ENCODE results near the gene DBF4B. TPM values are rescaled to one million over a fixed set of nuclear protein-coding genes. Genes with fewer than 3 reads are reported as not detected.

The DBF4B gene
- total and polyA plus RNA-seq, 2 of the 13 experiments (the other 11 are each of a cell fraction or from before 2014, with no cell fraction given), result 11.7 to 13.2 TPM

DNA sequence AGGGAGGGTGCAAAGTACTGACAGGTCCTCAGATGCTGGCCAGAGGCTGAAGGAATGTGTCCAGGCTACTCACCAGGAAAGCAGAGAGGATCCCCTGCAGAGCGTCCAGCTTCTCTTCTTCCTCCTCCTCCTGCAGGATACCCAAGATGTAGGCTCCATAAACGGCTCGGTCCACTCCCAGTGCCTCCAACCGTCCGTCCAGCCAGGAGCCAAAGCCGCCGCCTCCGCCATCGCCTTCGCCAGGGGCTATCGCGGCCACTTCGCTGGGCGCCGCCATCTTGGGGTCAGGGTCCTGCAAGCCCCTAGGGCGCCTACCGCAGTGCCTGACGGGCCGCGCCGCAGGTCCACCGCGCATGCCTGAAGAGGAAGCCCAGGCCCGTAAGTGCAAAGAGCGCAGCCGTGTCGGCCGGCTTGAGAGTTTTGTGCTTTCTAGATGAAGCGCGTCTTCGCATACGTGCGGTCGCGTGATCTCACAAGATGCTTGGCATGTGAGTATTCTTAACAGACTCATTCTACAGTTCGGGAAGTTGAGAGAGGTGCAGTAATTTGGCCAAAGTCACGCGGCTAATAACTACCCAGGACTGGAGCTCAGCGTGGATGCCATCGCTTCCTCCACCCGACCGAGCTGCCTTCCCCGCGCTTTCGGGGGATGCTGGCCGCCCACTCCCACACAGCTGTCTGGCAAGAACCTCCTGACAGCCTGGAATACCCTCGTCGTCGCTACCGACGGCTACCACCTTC, 18.8 kb upstream of the DBF4B start, which contains the start of gene CCDC43 (continued):
- TF ChIP-seq ZFAT (CRISPR knock-in tag; conservative IDR thresholded peaks at IDR 0.05) (no peak), BRCA1 (CRISPR knock-in tag; IDR thresholded peaks at IDR 0.05) (no peak), PHF5A (CRISPR knock-in tag; IDR thresholded peaks at IDR 0.05; ENCODE audit: low read depth, unreplicated experiment) (no peak), ZNF724P (CRISPR knock-in tag; IDR thresholded peaks at IDR 0.05; ENCODE audit: borderline replicate concordance) (peak; percentile 64; the same call in 1 of the 2 replicates), ZNF558 (CRISPR knock-in tag; IDR thresholded peaks at IDR 0.05; ENCODE audit: borderline replicate concordance) (no peak; the same call in 1 of the 2 replicates), ZNF326 (CRISPR knock-in tag; IDR thresholded peaks at IDR 0.05; ENCODE audit: borderline replicate concordance) (peak; percentile 7; the same call in 1 of the 2 replicates), NPAS2 (CRISPR knock-in tag; IDR thresholded peaks at IDR 0.05; ENCODE audit: borderline replicate concordance) (no peak), ZNF749 (CRISPR knock-in tag; IDR thresholded peaks at IDR 0.05; ENCODE audit: borderline replicate concordance) (no peak; the same call in 1 of the 2 replicates), ZFP90 (CRISPR knock-in tag; IDR thresholded peaks at IDR 0.05; ENCODE audit: borderline replicate concordance) (peak; percentile 94; the same call in 1 of the 2 replicates), ZNF280D (CRISPR knock-in tag; IDR thresholded peaks at IDR 0.05) (peak; percentile 69), MBNL3 (CRISPR knock-in tag; conservative IDR thresholded peaks at IDR 0.05) (no peak), JDP2 (CRISPR knock-in tag; IDR thresholded peaks at IDR 0.05; ENCODE audit: borderline replicate concordance) (no peak), GATAD2A (CRISPR knock-in tag; IDR thresholded peaks at IDR 0.05) (peak; percentile 83), HOXA9 (CRISPR knock-in tag; IDR thresholded peaks at IDR 0.05; ENCODE audit: borderline replicate concordance) (no peak), MAFG (CRISPR knock-in tag; IDR thresholded peaks at IDR 0.05) (no peak), ELK4 (CRISPR knock-in tag; IDR thresholded peaks at IDR 0.05; ENCODE audit: borderline replicate concordance) (no peak), RFX3 (CRISPR knock-in tag; IDR thresholded peaks at IDR 0.05) (no peak), RARG (CRISPR knock-in tag; IDR thresholded peaks at IDR 0.05; ENCODE audit: low read depth) (no peak), POLR2G (IDR thresholded peaks at IDR 0.05; ENCODE audit: low read depth, low read length) (peak; percentile 99), ZNF674 (CRISPR knock-in tag; IDR thresholded peaks at IDR 0.05; ENCODE audit: low read depth) (no peak), MTA3 (CRISPR knock-in tag; IDR thresholded peaks at IDR 0.05) (no peak)
- TF ChIP-seq, protein P1, sequence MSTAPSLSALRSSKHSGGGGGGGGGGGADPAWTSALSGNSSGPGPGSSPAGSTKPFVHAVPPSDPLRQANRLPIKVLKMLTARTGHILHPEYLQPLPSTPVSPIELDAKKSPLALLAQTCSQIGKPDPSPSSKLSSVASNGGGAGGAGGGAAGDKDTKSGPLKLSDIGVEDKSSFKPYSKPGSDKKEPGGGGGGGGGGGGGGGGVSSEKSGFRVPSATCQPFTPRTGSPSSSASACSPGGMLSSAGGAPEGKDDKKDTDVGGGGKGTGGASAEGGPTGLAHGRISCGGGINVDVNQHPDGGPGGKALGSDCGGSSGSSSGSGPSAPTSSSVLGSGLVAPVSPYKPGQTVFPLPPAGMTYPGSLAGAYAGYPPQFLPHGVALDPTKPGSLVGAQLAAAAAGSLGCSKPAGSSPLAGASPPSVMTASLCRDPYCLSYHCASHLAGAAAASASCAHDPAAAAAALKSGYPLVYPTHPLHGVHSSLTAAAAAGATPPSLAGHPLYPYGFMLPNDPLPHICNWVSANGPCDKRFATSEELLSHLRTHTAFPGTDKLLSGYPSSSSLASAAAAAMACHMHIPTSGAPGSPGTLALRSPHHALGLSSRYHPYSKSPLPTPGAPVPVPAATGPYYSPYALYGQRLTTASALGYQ (CRISPR knock-in tag; IDR thresholded peaks at IDR 0.05), result peak; percentile 42; the same call in 1 of the 2 replicates
- TF ChIP-seq, protein P2, sequence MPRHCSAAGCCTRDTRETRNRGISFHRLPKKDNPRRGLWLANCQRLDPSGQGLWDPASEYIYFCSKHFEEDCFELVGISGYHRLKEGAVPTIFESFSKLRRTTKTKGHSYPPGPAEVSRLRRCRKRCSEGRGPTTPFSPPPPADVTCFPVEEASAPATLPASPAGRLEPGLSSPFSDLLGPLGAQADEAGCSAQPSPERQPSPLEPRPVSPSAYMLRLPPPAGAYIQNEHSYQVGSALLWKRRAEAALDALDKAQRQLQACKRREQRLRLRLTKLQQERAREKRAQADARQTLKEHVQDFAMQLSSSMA (CRISPR knock-in tag; IDR thresholded peaks at IDR 0.05), result peak; percentile 95; the same call in 1 of the 2 replicates

Data from HepG2 (cell line).